Measurements from ENCODE around the gene NVL. TPM values are rescaled to one million over a fixed set of nuclear protein-coding genes. Genes with fewer than 3 reads are reported as not detected.

Gene NVL
- polyA plus RNA-seq, 1 donor = 26.8 TPM

DNA sequence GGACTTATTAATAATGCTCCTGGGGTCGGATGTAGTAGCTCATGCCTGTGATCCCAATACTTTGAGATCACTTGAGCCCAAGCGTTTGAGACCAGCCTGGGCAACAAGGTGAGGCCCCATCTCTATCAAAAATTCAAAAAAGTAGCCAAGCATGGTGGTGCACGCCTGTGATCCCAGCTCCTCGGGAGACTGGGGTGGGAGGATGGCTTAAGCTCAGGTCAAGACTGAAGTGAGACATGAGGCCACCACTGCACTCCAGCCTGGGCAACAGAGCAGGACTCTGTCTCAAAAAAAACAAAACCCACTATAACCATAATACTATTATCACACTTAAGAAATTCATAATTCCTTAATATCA, 148.5 kb downstream of the NVL start:
- H3K27ac ChIP-seq (ENCODE audit: low read length) = no peak overlapping the region
- H3K27me3 ChIP-seq (ENCODE audit: control insufficient read depth, insufficient read depth, low read length) = no peaks in the 10 kb centered on the region
- no peak overlapping the region for H3K4me3 ChIP-seq (ENCODE audit: low read length)
- DNase-seq = no peak
- no peaks in the 10 kb centered on the region for H3K9me3 ChIP-seq (ENCODE audit: control insufficient read depth, low read depth, low read length)
- H3K4me1 ChIP-seq (ENCODE audit: control insufficient read depth, insufficient read depth, low read length) = peaks cover 9% of the 10 kb centered on the region
- no CpG with 5 or more reads among the region's 4 CpGs for WGBS (ENCODE audit: insufficient coverage, low lambda C conversion rate)
- H3K36me3 ChIP-seq (ENCODE audit: control insufficient read depth, insufficient read depth, low read length) = no peaks in the 10 kb centered on the region

DNA sequence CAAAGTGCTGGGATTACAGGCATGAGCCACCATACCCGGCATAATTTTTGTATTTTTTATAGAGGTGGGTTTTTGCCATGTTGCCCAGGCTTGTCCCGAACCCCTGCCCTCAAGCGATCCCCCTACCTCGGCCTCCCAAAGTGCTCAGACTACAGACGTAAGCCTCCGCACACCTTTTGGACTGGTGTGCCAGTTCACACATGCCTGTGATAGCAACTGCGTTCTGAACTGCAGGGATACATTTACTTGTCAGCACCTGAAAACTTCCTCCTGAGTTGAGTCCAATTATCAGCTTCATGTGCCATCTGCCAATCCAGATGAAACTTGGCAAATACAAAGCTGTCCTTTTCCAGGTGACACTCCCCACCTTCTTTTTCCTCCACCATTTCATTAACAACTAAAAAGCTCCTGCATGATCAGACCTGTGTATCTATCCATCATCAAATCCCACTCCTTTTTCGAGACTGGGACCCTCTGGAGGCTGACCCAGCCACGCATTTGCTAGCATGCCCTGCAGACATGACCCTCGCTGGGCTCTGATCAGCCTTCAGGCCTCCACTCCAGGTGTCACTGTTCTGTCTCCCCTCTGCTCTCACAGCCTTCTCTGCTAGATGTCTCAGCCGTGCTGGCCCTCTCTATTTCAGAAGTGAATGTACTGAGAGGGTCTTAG, 149.1 kb downstream of the NVL start:
- no peaks in the 10 kb centered on the region for H3K9me3 ChIP-seq (ENCODE audit: control insufficient read depth, low read depth, low read length)

DNA sequence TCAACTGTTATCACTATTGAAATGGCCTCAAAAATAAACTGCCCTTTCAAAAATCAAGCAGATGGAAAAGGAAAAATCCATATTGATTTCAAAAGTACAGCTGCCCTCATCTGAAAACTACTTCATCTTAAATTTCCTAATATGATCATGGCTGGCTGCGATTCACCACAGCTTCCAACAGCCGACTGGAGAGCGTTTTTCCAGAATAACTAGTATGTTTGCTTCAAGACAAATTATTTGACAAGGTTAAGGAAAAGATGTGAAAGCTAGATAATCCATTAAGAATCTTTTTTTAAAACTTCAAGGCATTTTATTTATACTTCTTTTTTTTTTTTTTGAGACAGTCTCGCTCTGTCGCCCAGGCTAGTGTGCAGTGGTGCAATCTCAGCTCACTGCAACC, 151.1 kb downstream of the NVL start:
- DNase-seq = no peak
- H3K4me1 ChIP-seq (ENCODE audit: control insufficient read depth, insufficient read depth, low read length) = peaks cover 6% of the 10 kb centered on the region
- no peak overlapping the region for H3K4me3 ChIP-seq (ENCODE audit: low read length)
- H3K36me3 ChIP-seq (ENCODE audit: control insufficient read depth, insufficient read depth, low read length) = no peaks in the 10 kb centered on the region
- no CpG with 5 or more reads among the region's 5 CpGs for WGBS (ENCODE audit: insufficient coverage, low lambda C conversion rate)
- no peaks in the 10 kb centered on the region for H3K27me3 ChIP-seq (ENCODE audit: control insufficient read depth, insufficient read depth, low read length)
- H3K9me3 ChIP-seq (ENCODE audit: control insufficient read depth, low read depth, low read length) = no peaks in the 10 kb centered on the region
- H3K27ac ChIP-seq (ENCODE audit: low read length) = no peak overlapping the region

More for the DNA sequence above, 149.1 kb downstream of the NVL start:
- H3K27ac ChIP-seq (ENCODE audit: low read length) = no peak overlapping the region
- peaks cover 9% of the 10 kb centered on the region for H3K4me1 ChIP-seq (ENCODE audit: control insufficient read depth, insufficient read depth, low read length)
- no peak for DNase-seq
- H3K27me3 ChIP-seq (ENCODE audit: control insufficient read depth, insufficient read depth, low read length) = no peaks in the 10 kb centered on the region
- no peaks in the 10 kb centered on the region for H3K36me3 ChIP-seq (ENCODE audit: control insufficient read depth, insufficient read depth, low read length)
- no CpG with 5 or more reads among the region's 11 CpGs for WGBS (ENCODE audit: insufficient coverage, low lambda C conversion rate)
- H3K4me3 ChIP-seq (ENCODE audit: low read length) = no peak overlapping the region

DNA sequence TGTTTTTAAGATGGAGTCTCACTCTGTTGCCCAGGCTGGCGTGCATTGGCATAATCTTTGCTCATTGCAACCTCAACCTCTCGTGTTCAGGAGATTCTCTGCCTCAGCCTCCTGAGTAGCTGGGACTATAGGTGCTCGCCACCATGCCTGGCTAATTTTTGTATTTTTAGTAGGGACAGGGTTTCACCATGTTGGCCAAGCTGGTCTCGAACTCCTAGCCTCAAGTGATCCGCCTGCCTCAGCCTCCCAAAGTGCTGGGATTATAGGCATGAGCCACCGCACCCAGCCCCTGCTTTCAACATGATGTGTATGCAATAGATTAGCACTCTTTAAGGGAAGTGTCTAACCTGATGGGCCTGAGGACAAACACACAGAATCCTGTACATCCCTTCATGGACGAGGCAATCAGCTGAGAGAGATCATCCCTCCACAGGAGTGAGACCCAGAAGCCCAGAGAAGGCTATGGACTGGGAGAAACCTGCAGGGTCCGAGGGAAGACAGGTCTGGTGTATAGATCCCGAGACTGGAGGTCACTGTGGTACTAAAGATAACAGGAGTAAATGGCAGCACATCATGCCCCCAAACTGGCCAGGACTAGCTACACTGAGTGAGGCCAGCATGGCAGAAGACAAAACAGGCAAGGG, 152.5 kb downstream of the NVL start:
- H3K9me3 ChIP-seq (ENCODE audit: control insufficient read depth, low read depth, low read length) = no peaks in the 10 kb centered on the region
- H3K4me3 ChIP-seq (ENCODE audit: low read length) = no peak overlapping the region
- H3K4me1 ChIP-seq (ENCODE audit: control insufficient read depth, insufficient read depth, low read length) = peaks cover 3% of the 10 kb centered on the region
- H3K36me3 ChIP-seq (ENCODE audit: control insufficient read depth, insufficient read depth, low read length) = no peaks in the 10 kb centered on the region
- 100% methylated on average over 1 of the region's 9 CpGs for WGBS (ENCODE audit: insufficient coverage, low lambda C conversion rate)
- H3K27me3 ChIP-seq (ENCODE audit: control insufficient read depth, insufficient read depth, low read length) = no peaks in the 10 kb centered on the region
- DNase-seq = no peak
- H3K27ac ChIP-seq (ENCODE audit: low read length) = no peak overlapping the region

Other genes with a start within 250 kb of the NVL start
- gene FBXO28, start 216.1 kb downstream of the NVL start, polyA plus RNA-seq = 24.9 TPM
- gene DEGS1, start 146.9 kb downstream of the NVL start, polyA plus RNA-seq = 37.6 TPM
- gene CNIH4, start 26.7 kb upstream of the NVL start, polyA plus RNA-seq = 50.0 TPM
- 59.5 TPM for gene WDR26, start 104.6 kb upstream of the NVL start, polyA plus RNA-seq

All from large intestine (tissue), 3 donors.